Stimulated activated CD8-positive, alpha-beta memory T cell treated with anti-CD3 and anti-CD28 coated beads, Interleukin-4, amount 100 ng/mL, for 4 hours (primary cell): ENCODE results near the gene STEAP3.
A peak's percentile ranks its signal among the peaks of the same experiment; 100 is the strongest.

Experiments
- DNase-seq, 2 donors: peaks; one replicate each; pipeline ENCODE4 v3.0.0-alpha.2; 2020; ENCODE audit warnings: low read depth in 2 of 2, low spot score in 1 of 2

Gene STEAP3, protein sequence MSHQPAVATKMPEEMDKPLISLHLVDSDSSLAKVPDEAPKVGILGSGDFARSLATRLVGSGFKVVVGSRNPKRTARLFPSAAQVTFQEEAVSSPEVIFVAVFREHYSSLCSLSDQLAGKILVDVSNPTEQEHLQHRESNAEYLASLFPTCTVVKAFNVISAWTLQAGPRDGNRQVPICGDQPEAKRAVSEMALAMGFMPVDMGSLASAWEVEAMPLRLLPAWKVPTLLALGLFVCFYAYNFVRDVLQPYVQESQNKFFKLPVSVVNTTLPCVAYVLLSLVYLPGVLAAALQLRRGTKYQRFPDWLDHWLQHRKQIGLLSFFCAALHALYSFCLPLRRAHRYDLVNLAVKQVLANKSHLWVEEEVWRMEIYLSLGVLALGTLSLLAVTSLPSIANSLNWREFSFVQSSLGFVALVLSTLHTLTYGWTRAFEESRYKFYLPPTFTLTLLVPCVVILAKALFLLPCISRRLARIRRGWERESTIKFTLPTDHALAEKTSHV

DNA sequence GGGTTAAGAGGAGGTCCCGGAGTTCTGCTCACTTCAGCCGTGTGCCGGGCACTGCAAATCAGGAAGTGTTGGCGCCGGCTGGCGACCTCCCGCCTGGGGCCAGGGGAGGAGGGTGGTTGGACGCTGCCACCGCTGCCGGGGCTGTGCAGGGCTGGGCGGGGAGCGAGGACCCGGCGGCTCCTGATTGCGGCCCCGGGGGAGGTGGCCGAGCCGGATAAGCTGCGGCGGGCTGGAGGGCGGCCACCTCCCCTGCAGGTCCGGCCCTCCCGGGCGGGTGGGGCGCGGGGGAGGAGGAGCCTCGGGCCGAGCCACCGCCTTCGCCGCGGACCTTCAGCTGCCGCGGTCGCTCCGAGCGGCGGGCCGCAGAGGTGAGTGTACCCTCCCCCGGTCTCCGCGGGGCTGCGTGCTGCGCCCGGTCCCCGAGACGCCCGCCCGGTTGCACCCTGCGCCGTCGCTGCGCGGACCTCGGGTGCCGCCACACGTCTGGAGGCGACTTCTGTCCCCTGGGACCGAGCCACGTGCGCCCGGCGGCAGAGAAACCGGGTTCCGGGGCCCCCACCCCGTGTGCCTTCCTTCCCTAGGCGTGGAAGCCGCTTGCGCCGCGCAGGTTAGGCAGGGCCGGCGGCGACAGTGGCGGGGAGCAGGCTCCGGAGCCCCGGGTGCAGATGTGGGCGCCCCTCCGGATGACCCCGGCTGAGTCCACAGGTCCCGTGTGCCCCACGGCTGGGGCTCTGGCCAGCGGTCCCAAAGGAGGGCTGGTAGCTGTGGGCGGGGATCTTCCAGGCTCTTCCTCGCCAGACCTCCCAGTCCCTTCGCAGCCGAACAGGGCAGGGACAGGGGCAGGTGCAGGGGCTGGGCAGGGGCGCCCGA, at the start of gene STEAP3:
Gene STEAP3, plus strand, starts transcription at position 314 of the 870 bp plus-strand sequence. CDS start 7,179 bp downstream, outside the sequence.
- DNase-seq, result no peak

DNA sequence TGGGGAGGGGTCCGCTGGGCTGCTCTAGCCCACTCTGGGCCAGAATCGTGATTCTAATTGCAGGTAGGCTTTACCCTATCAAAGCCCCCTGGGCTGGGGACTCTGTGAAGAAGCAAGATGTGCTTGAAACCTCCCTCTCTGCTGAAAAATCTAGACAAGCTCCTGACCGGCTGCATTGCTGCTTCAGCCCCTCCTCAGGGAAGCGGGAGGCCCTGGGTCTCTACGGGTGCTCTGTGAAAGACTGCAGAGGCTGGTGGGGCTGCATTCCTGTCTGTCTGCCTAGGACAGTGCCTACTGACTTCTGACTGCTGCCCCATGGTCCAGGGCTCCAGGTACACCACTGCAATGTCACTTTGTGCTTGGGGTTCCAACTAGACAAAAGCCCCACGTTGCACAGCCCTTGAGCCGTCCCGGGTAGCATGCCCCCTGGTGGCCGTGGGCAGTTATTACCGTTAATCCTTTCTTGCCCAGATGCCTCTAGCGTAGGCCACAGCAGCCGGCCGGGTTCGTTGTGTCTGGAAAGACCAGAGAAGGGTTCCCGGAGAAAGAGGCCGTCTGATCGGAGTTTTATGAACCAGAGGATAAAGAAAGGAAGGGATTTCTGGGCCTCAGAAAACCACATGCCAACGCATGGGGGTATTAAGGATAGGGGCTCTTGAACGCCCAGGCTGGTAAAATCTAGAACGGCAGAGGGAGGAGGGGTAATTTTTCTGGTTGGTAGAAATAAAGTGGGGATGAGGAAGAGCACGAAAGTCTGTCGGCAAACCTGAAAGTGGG, 49.2 kb upstream of the STEAP3 start:
- peak; percentile 5 to 13 for DNase-seq

DNA sequence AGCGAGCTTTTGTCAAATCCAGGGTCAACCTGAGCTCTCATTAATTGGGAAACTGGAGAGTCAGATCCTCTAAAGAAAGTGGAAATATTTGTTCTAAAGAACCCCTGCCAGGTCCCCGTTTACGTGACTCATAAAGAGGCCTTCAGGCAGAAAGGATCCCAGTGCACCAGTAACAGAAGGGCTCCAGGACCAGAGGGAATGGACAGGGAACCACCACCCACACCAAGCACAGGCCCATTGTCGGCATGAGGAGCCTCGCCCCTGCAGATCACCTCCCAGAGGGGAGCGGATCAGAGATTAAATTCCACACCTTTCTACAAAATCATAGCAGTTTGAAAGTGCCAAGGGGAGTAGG, 48.7 kb upstream of the STEAP3 start:
- DNase-seq, result no peak

GRCh38 chr2:119175517-119175916, 48.1 kb upstream of the STEAP3 start:
- DNase-seq, result no peak

DNA sequence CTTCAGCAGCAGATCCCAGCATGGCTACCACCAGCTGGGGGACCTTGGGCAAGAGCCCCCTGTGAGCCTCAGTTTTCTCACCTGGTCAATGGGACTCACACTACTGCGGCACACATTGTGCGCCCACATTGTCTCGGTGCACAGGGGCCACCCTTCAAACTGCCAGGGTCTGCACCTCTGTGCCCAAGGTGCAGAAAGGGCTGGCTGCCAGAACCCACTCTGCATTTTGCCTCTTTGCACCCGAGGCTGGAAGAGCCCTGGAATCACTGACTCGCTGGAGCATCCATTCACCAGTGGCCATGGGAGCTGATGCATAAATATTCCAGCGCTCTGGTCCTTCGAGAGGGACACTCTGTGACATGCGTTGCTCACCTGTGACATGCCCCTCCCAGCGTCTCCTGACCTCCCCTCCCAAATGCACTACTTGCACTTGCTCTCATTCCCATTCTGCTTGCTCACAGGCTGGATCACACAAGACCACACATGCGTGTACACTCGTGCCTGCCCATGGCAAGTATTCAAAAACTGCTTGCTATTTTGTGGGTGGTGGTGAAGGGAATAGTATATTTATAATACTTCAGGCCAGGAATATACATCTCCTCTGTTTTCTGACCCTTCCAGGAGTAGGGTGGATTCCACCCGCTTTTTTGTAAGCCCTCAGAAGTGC, 46.3 kb upstream of the STEAP3 start:
- no peak for DNase-seq

- no peak for DNase-seq
These were observed 45.8 kb upstream of the STEAP3 start for GRCh38 chr2:119177838-119178190.

GRCh38 chr2:119178776-119179175, 44.9 kb upstream of the STEAP3 start:
- DNase-seq, result no peak

DNA sequence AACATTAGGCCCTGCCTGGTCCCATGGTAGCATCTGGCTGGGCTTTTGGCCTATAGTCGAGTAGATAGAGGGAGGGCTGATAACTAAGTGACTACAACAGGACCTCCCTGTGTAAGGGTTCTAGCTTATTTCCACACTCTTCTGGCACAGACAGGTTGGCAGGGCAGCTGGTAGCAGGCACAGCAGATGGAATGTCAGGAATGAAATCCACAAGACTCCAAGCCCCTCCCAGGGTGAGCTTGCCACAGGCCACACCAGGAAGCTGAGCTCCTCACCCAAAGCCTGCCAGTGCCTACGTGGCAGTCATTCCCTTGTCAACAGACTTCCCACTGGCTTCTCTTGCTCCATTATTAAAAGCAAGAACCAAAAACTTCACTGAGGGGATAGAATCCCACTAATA, 44.4 kb upstream of the STEAP3 start:
- no peak for DNase-seq

DNA sequence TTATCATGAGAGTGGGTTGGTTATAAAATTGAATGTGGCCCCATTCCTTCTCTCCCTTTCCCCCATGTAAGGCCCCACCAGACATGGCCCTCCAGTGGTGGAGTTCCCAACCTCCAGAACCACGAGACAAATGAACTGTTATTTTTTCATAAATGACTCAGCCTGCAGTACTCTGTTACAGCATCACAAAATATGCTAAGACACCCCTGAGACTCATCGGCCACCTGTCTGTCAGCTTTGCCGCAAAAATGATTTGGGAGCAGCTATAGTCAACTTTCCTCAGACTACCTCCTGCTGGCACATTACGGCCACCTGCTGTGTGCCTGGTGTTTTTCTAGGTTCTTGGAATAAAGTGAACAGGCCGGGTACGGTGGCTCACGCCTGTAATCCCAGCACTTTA, 43.6 kb upstream of the STEAP3 start:
- DNase-seq, result no peak

DNA sequence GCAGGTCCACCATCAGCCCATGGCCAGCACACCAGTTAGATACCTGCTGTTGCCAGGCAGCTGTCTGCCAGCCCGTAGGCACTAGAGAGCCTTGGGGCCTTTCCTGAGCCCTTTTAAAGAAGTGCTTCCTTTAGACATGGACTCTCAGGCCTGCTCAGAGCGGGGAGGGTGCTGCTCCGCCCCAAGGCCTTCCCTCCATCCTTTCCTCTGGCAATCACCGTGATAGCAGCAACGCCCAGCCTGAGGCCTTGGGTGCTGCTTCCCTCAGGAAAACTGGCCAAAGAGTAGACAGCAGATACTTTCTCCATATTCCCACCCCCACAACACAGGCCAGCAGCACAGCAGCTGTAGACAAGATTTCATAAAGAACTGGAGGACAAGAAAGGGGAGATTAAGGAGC, 42.7 kb upstream of the STEAP3 start:
- DNase-seq, result no peak

DNA sequence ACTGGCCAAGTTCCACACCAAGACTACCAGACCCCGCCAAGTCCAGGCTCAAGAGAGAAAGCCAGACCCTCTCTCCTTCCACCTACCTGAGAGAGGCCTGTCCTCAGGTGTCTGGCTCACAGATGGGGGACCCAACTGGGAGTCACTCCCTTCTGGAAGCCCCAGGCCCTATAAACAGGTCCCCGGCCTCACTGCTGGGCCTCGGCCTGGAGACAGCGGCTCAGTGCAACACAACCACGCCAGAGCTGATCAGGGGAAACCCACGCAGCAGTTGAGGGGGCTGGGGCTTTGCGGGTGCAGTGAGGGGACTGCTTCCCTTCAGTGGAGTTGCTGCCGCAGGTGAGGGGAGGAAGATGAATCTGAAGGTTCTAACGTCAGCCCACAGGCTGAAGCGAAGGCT, 42.2 kb upstream of the STEAP3 start:
- no peak for DNase-seq

DNA sequence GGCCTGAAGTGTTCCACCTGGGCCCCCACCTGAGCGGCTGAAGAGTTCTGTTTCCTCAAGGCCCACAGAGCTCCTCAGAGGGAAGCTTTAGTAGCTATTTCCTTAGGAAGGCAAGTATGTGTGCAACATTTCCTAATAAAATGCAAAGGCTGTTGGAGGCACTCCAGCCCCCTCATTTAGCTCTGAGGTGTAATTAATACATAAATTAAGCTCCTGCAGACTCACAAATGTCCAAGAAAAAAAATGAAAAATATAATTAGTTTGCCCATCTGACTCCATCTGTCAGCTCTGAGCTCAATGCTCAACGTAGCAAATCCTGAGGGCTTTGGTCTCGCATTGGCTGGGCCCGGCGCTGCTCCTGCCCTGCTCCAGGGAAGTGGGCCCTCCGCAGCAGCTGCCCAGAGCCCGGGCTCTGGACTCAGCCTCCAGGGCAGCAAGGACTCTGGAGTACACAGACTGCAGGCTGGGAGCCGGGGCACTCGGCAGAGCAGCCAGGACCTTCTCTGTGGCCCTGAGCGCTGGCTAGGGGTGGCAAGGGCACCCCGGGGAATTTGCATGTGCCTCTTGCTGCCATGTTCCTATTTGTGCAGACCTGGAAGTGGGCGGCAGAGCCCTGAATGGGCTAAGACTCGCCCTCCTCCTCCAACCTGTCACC, 41.7 kb upstream of the STEAP3 start:
- DNase-seq, result no peak

DNA sequence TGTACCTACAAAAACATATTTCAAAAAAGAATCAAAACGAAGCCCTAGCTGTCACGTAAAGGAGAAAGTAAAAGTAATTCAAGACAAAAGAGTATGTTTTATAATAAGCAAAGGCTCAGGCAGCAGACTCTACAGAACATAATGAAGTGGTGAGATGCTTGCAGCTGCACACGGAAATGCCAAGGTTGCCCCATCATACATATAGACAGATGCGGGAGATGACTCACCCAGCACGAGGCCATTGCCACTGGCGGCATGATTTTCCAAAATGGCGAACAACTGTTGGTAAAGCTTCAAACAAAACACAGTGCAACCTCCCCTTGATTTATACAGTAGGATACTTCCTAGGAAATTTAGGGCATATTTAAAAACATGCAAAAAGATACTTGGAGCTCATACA, 39.1 kb upstream of the STEAP3 start:
- no peak for DNase-seq

DNA sequence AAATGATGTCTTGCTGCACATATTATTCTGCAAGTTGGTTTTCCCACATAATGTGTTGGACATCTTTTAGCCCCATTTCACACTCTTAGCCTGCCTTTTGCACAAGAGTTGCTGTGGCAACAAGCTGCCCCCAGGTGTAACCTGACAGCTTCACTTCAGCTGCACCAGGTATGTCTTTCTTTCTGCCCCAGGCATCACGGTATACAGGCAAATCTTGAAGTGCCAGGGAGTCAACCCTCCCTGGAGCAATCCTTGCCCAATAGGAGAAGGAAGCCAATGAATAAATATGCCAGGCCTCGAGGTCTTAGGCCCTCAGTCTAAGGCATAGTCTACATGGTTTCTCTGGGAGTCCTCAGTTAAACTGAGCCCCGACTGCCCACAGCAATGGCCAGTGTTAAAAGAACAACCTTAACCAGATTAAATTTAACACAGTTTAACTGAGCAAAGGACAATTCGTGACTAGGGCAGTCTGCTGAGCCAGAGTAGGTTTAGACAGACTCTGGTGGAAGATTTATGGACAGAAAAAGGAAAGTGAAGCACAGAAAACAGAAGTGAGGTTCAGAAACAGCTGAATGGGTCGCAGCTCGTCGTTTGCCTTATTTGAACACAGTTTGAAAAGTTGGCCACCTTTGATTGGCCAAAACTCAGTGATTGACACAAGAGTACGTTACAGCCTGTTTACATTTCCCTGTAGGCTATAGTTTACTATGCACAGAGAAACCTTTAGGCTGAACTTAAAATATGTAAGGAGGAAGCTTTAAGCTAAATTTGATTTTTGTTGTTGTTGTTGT, 33.1 kb upstream of the STEAP3 start:
- no peak for DNase-seq

DNA sequence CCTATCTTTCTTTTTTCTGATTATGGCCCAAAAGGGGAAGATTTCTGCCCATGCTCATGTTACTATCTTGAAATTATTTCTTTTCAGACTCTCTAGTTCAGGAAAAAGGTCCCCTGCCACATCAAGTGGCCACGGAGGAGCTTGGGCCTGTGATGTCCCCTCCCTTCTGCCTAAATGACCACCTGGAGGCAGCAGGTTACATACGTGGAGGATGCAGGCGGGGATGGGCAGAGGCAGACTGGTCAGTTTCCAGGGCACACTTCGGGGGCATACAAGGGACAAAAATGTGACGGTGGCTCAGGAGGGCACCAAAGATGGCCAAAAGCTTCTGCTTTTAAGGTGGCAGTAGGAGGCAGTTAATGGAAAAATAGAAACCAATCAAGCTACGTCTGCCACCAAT, 30.7 kb upstream of the STEAP3 start:
- no peak for DNase-seq

GRCh38 chr2:119195001-119195400, 28.6 kb upstream of the STEAP3 start:
- no peak for DNase-seq

DNA sequence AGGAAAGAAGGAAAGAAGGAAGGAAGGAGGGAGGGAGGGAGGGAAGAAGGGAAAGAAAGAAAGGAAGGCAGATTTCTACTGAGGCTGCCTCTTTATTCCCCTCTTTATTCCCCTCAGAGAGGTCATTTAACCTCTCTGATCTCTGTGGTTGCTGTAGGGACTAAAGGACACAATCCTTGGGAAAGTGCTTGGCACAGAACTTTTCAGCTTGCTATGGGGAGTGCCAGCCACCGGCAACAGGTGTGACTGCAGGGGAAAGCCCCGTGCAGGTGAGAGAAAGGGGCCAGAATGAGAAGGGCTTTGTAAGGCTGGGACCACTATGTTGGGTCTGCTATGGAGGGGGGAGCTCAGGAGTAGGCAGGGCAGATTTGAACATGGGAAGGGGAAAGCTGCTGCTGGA, 27.7 kb upstream of the STEAP3 start:
- DNase-seq, result no peak

GRCh38 chr2:119196301-119197125, 27.1 kb upstream of the STEAP3 start:
- no peak for DNase-seq

GRCh38 chr2:119197126-119197405, 26.6 kb upstream of the STEAP3 start:
- DNase-seq, result no peak
